Ascending aorta (tissue), 2 donors: Measurements from ENCODE around the gene TRERF1. TPM values are rescaled to one million over a fixed set of nuclear protein-coding genes. Genes with fewer than 3 reads are reported as not detected.

ENCODE experiments used
- DNase-seq, 2 donors: peaks; one replicate each; pipeline ENCODE4 v3.0.0-alpha.2; 2019; ENCODE audit warnings: low spot score in 2 of 2
- H3K27ac ChIP-seq, 2 donors: fragments of 200-600 bp; sonication (generic); one replicate each; pipeline ENCODE4 v1.5.1; 2016 to 2017; ENCODE audit warnings: mild to moderate bottlenecking in 1 of 2
- H3K27me3 ChIP-seq: fragments of 200-600 bp; sonication (generic); one replicate; pipeline ENCODE4 v1.5.1; 2017
- H3K36me3 ChIP-seq, 2 donors: fragments of 200-600 bp; sonication (generic); one replicate each; pipeline ENCODE4 v1.5.1; 2016
- H3K4me1 ChIP-seq, 2 donors: fragments of 200-600 bp; sonication (generic); one replicate each; pipeline ENCODE4 v1.5.1; 2016 to 2017; ENCODE audit warnings: mild to moderate bottlenecking in 1 of 2
- H3K4me3 ChIP-seq, 2 donors: fragments of 200-600 bp; sonication (generic); one replicate each; pipeline ENCODE4 v1.5.1; 2016 to 2017; ENCODE audit warnings: mild to moderate bottlenecking in 1 of 2
- H3K9me3 ChIP-seq, 2 donors: fragments of 200-600 bp; sonication (generic); one replicate each; pipeline ENCODE4 v1.5.1; 2016
- CTCF ChIP-seq, 3 experiments: fragments of 200-600 bp in 2 of 3; fragments of 450-650 bp in 1 of 3; sonication (generic) in 2 of 3; IDR thresholded peaks; one replicate each; pipeline ENCODE4 v1.5.1; 2016 to 2019; ENCODE audit warnings: antibody characterized with exemption in 3 of 3, mild to moderate bottlenecking in 1 of 3, moderate library complexity in 1 of 3
- intact Hi-C: fragments of 100-400 bp; cut with DNase I; formaldehyde crosslinking; loops from one replicate; pipeline ENCODE4 v1.15.1; 2023
- total RNA-seq: library from RNA; depleted of rRNA; stranded (reverse); fragments of >200 nt; gene quantifications from one replicate; pipeline ENCODE4 v1.1.0, GENCODE V29; 2016

TRERF1 gene
- total RNA-seq, 1 donor from 2014 or later, result 34.1 TPM

- Histone ChIP-seq H3K4me3 (no peak overlapping the region), H3K27ac (no peak overlapping the region), H3K4me1 (no peaks in the 10 kb centered on the region), H3K9me3 (no peaks in the 10 kb centered on the region), H3K36me3 (peaks cover 9 to 13% of the 10 kb centered on the region in 2 donors), H3K27me3 (no peaks in the 10 kb centered on the region)
- DNase-seq, result no peak
- TF ChIP-seq CTCF (IDR thresholded peaks at IDR 0.05), result no peak
- intact Hi-C loops, result no loop called here
Observed at GRCh38 chr6:42251500-42251899, 200.2 kb downstream of the TRERF1 start.

GRCh38 chr6:42250274-42250931 is 201.3 kb downstream of the TRERF1 start:
- TF ChIP-seq CTCF (IDR thresholded peaks at IDR 0.05), result no peak
- Histone ChIP-seq H3K27ac (no peak overlapping the region), H3K27me3 (no peaks in the 10 kb centered on the region), H3K4me1 (no peaks in the 10 kb centered on the region), H3K9me3 (no peaks in the 10 kb centered on the region), H3K36me3 (peaks cover 9 to 17% of the 10 kb centered on the region in 2 donors), H3K4me3 (no peak overlapping the region)
- intact Hi-C loops, result no loop called here
- DNase-seq, result no peak

GRCh38 chr6:42249279-42249678 is 202.4 kb downstream of the TRERF1 start:
- peaks cover 0 to 16% of the 10 kb centered on the region in 2 donors for H3K36me3 ChIP-seq
- DNase-seq, result no peak
- H3K4me3 ChIP-seq, result no peak overlapping the region
- intact Hi-C loops, result no loop called here
- H3K27ac ChIP-seq, result no peak overlapping the region
- TF ChIP-seq CTCF (IDR thresholded peaks at IDR 0.05), result no peak
- H3K4me1 ChIP-seq, result no peaks in the 10 kb centered on the region
- H3K9me3 ChIP-seq, result no peaks in the 10 kb centered on the region
- no peaks in the 10 kb centered on the region for H3K27me3 ChIP-seq

GRCh38 chr6:42243046-42243445 is 208.7 kb downstream of the TRERF1 start:
- no peak for DNase-seq
- H3K4me1 ChIP-seq, result no peaks in the 10 kb centered on the region
- H3K4me3 ChIP-seq, result no peak overlapping the region
- no peaks in the 10 kb centered on the region for H3K9me3 ChIP-seq
- no peak for TF ChIP-seq CTCF (IDR thresholded peaks at IDR 0.05)
- H3K27me3 ChIP-seq, result no peaks in the 10 kb centered on the region
- peaks cover 0 to 27% of the 10 kb centered on the region in 2 donors for H3K36me3 ChIP-seq
- intact Hi-C loops, result no loop called here
- H3K27ac ChIP-seq, result no peak overlapping the region

- Histone ChIP-seq H3K4me3 (no peak overlapping the region), H3K9me3 (no peaks in the 10 kb centered on the region), H3K4me1 (no peaks in the 10 kb centered on the region), H3K27ac (no peak overlapping the region), H3K27me3 (no peaks in the 10 kb centered on the region), H3K36me3 (peaks cover 0 to 27% of the 10 kb centered on the region in 2 donors)
- intact Hi-C loops, result no loop called here
- no peak for DNase-seq
- TF ChIP-seq CTCF (IDR thresholded peaks at IDR 0.05), result no peak
Observed at GRCh38 chr6:42241915-42242314, 209.8 kb downstream of the TRERF1 start.
